Measurements from ENCODE around the gene SEMA7A.

Gene SEMA7A

DNA sequence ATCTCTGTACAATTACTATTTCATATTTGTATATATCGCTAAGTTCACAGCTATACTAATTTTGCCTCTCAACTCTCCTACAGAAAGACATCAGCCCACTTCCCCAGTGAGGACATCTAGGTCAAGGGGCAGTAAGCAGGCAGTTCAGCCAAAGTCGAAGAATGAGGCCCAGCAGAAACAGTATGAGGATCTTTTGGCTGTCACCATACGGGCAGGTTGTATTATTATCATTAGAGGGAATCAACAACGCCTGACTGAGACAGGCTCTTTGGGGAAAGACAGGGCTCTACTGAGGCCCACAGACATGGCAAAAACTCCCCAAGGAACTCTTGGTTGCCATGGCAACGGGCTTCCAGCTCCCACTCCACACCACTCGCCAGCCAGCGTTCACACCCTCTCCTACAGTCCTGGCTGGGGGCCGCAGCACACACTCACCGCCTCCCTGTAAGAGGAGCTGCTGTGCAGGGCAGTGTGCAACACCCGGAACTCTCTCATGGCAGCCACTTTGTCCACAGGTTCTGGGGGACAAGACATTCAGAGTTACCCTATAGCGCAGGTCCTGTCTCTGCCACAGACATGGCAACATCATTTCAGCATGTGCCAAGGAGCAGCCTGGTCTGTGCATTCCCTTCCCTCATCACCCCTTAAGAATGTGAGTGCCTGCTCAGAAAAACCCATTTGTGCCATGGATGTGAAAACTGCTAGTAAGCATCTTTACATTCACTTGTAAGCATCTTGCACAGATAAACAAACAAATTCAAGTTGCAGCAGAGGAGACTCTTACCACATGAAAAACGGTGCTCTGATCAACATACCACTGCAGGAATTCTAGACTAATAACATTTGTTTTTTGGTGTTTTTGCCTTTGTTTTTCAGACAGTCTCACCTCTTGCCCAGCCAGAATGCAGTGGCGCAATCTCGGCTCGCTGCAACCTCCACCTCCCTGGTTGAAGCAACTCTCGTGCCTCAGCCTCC lies 18.4 kb upstream of the SEMA7A start:
- no peak for DNase-seq (ENCODE audit: low read depth)

DNA sequence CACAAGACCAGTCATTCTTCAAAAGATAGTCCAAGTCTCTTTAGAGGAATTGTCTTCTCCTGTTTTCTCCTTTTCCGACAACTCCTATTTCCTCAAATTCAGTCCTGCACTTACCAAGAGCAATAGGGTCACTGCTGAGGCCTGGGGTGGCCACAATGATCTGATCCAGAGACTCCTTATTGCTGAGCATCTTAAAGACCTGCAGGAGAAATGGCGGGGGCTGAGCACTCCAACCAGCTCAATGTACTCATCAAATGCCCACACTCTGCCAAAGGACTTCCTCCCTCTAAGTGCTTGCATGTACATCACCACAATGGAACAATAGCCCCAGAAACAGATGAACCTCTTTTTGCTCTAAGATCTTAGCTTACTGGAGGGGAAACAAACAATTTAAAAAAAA lies 17.6 kb upstream of the SEMA7A start:
- DNase-seq (ENCODE audit: low read depth) = no peak

DNA sequence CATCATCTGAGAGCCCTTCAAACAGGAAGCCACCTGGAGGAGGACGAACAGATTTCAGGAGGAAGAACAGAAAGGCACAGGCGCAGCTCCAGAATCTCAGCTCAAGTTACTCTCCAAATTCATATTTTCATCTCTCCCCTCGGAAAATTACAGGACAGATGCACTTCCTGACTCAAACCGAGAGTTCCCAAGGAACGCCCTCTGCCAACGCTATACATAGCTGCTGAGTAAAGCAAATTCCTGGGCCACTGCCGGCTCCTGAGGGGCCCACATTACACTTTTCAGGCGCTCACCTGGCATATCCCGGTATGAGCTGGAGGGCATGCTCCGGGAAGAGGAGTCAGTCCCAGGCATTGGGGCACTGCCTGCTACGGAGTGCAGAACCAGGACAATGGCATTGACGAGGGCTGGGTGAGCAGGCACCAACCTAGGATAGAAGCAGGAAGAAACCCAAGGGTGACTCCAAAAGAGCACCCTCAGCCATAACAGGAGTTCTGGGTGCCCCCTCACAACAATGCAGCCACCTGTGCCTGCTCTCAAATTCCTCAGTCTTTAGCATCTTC lies 16.0 kb upstream of the SEMA7A start:
- DNase-seq (ENCODE audit: low read depth) = no peak

DNA sequence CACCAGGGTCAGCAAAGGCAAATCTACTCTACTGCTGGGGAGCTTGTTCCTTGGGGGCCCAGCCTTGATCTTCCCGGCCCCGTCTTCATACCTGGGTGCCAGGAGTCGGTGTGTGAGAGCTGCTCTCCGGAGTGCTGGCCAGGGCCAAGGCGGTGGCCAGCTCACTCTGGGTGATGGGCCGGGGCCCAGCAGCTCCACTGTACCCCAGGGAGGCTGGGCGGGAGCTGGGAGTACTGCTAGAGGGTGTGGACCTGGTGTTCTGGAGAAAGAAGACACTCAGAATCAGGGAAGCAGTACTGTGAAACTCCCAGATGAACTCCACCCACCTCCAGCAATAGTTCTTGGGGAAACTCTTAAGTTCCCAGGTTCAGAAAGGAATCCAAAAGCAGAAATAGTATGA lies 15.3 kb upstream of the SEMA7A start:
- no peak for DNase-seq (ENCODE audit: low read depth)

DNA sequence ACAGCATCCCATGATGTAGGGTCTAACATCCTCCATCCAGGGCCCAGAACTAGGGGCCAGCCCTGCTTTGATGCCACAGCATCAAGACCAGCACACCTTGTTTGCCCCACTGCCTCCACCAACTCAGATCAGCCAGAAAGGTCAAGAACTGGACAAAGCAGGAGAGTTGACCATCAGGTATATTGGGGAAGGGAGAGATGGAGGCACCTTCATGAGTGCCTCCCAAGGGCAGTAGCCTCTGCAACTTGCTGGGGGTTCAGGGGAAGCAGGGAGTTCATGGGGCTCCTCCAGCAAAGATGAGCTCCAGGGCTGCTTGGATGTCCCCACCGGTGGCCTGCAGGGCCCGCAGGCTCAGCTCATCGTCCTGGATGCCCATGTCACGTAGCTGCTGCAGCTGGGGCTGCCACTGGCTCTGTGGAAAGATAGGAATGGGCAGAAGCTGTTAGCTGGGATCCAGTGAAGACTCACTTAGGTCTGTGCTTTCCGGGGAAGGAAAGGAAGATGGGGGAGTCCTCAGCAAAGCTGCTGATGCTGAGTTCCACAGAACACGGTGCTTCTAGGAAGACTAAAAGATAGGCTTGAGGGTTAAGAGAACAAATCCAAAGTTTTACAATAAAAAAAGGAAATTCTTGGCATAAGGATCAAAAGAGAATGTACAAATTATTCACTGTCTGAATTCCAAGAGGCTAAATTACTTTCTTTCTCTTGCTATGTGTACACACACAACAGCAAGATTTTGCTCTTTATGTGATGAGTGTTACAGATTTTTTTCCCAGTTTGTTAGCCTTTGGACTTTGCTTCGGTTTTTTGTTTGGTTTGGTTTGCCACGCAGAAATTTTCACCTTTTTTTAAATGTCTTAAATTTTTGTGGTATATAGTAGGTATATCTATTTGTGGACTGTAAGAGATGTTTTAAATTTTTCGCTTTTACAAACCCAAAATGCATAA lies 12.3 kb upstream of the SEMA7A start:
- DNase-seq (ENCODE audit: low read depth) = no peak

DNA sequence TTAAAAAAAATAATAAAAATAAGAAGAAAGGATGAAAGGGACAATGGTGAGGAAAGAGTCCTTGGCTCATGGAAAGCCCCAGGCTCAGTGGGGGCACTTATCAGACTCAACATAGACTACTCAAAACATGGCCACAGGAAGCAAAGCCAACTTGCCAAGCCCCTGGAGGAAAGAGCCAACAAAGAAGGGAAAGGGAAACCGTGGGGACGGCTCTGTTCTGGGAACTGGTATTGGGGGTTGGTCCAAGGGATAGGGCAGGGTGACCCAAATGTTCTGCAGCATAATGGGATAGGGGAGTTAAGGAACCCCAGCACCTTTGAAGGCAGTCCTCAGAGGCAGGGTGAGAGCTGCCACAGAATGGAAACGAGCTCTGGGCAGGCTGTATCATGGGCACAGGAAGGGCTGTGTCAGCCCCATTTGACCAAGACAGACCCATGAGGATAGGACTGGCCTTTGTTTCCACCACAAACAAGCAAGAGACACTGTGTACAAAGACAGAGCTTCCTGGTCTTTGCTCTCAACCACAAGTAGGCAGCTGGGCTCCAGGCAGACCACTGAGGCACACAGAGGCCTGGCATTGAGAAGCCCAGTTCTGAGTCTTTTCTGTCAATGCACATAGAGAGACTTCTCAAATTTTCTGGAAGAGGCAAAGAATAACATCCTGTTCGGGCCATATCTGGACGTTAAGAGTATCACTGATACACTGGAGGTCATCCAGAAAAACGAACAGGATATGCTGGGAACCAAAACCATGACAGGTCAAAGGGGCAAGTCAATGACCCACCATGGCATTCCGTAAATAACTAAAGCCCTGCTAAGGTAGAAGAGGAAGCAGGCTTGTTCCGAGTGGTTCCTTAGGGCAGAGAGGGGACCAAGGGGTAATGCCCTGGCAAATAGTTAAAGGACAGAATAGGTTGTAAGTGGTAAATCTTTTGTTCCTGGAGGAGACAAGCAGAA lies 10.6 kb upstream of the SEMA7A start:
- no peak for DNase-seq (ENCODE audit: low read depth)

DNA sequence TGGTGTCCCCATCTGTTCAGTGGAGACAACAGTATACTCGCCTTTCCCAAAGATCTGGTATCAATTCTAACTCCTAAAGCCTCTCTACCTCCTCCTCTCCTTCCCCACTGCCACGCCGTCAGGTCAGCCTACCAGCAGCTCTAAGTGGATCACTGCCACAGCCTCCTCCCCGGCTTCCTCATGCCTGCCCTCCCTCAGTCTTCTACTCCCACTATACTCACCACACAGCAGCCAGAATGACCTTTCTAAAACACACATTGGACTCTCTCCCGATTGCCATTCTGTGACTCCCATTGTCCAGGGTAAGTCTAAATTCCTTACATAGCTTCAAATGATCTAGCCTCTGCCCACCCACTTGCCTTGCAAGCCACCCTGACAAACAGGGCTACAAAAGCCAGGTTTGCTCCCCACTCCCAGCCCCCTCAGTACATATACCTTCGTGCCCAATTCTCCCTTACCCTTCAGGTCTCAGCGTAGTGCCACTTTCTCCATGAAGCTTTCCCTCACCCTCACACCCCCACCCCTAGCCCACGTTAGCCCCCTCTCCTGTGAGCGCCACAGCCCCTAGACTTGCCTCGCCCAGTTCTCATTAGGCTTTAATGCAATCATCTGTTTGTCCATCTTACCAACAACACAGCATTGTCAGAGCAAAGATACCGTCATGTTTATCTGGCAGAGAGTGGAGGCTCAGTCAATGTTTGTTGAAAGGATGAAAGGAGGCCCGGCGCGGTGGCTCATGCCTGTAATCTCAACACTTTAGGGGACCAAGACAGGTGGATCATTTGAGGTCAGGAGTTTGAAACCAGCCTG lies 9.5 kb upstream of the SEMA7A start:
- no peak for DNase-seq (ENCODE audit: low read depth)

DNA sequence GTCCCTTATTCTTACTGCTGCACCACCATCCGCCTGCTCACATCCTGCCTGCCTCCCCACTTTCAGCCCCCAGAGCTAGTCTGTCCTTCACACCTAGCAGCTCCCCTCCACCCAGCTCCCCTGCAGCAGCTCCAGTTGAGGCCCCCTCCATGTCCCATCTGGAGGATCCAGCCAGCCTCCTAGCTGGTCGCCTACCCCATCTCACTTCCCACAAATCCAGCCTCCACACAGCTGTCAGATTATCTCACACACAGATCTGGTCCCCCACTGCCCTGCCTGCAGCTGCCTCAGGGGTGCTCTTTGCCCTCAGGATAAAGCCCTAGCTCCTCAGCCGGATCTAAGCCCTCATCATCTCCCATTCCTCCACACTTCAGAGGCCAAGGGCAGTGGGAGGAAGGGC lies 8.8 kb upstream of the SEMA7A start:
- DNase-seq (ENCODE audit: low read depth) = no peak

DNA sequence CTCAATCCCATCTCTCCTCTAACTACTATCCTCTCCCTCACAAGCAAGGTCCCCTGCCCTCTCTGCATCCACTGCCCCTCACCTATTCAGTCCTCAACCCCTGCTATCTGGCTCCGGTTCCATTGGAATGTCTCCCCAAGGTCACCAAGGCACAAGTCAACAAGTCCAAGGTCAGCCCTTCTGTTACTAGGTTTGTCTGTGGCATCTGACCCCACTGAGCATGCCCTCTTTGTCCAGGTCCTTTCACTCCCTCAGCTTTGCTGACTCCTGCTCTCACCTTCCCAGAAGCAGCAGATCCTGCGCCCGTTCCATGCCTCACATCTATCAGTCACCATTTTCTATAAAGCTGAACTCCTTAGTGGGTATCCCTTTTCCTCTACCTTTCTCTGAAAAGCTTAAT lies 8.3 kb upstream of the SEMA7A start:
- no peak for DNase-seq (ENCODE audit: low read depth)

DNA sequence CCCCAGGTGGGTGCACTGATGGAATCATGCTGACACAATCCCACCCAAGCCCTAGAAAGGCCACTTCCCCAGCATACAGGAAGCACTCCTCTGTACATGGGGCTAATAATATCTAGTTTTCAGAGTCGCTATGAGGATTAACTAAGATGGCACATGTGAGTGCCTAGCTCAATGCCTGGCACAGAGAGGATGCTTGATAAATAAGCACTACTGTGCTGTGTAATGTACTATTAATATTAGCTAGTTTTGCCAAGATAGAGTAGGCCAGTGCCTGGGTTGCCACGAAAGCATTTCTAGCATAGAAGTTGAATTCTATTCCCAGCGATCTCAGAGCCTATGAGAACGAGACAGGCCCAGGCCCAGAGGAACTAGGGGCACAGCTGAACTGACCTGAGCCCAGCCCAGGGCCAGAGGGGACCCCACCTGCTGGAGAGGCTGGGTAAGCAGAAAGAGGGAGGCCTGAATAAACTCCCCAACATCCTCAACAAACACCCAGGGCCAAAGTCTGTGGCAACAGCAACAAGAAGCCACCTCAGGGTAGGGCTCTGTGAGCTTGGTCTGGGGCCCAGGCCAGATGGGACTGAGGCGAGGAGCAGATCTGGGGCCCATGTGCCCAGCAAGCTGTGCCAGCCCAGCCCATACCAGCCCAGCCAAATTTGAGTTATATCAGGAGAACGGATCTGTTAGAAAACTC lies 7.6 kb upstream of the SEMA7A start:
- no peak for DNase-seq (ENCODE audit: low read depth)

DNA sequence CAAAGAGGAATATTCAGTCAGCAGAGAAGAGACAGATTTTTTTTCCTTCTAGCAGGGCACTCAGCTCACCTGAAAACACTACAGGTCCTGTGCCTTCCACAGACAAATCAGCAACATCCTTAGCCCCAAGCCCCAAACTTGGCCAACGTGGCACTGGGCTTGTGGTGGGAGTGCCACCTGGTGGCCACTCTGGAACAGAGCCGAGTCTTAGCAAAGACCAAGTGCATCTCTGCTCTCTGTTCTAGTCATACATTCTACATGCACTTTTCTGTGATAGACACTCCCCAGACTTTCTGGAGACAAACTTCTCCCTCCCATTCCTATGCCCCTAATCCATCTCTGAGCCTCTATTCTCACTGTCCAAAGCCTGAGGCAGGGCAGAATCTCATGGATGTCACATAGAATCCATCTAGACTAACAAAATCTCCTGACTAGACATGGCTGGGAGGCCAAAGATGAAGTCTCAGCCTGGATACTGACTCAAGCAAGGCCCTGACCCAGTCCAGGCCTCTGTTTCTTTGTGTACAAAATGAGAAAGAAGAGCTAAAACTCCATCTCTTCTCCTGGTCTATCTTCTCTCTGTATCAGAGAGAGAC lies 5.1 kb upstream of the SEMA7A start:
- peak; percentile 40 for DNase-seq (ENCODE audit: low read depth)

DNA sequence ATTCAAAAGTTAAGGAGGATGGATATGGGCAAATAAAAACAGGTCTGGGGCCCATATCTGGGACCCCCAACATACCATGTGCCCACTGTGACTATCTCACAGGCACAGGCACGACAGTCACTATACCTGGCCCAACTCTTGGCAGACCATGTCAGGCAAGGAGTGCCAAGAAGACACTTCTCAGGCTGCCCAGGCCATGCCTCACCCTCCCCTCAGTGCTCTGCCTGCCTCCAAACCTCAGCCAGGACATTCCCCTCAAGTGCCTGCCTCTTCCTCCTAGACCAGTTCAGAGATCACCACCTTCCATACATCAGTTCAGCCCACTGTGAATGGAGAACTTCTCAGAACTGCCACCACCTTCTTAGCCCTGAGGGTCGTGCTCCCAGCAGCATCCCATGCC lies 4.4 kb upstream of the SEMA7A start:
- no peak for DNase-seq (ENCODE audit: low read depth)

DNA sequence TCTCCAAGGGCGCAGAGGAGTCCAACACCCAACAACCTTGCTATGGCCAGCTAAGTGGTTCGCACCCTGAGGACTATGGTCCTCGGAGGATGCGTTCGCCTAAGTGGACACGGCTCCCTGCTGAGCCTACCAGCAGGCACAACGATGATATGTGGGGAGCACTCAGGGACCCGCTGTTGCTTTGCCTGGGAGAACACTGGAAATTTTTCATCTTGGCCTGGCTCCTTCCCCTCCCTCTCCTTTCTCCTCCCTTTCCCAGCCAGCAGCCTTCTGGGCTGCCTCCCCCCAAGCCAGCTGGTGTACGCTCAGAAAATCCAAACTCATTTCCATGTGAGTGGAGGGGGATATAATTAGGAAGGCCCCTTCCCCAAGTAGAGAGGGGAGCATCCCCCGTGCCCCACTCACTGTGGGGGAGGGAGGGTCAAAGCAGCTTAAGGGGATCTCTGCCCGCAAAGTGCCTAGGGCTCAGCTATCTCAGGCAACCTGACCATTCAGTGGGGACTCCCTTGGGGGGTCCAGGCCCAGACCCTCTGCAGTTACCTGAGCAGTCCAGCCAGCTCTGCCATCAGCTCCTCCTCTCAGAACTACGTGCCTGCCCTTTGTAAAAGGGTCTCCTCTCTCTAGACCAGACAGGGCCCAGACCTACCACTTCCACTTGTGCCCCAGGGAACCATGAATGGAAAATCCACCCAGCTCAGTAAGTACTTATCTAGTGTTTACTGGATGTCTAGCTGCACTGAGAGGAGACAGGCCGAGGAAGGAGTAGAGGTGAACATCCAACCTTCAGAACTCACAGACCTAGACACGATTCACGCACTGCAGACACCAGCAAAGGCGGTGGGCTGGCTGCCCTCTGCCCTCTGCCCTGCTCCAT lies 742 bp upstream of the SEMA7A start:
- DNase-seq (ENCODE audit: low read depth) = no peak

DNA sequence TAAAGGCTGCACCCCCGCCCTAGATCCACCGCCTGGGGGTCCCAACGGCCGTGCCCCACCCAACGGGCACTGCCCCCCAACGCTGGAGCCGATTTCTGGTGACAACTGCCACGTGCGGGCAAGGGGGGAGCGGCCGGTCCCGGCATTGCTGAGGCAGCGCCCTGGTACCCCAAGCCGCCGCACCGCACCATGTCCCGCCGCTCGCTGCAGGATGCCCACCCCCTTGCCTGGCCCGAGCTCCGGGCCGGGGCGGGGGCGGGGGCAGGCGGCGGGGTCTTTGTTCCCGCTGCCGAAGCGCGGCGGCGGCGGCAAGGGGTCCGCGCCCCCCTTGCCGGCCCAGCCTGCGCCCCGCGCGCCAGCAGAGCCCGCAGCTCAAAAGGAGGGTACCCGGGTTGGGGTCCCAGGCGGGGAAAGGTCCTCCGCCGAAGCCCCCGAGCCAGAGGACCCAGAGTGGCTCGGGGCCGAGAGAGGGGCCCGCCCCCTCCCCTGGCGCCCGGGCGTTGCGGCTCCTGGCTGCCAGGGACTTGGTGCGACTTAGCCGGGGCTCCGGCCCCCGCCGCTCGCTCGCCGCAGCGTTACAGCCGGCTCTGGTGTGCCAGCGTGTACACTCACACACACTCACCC lies 678 bp downstream of the SEMA7A start:
- no peak for DNase-seq (ENCODE audit: low read depth)

DNA sequence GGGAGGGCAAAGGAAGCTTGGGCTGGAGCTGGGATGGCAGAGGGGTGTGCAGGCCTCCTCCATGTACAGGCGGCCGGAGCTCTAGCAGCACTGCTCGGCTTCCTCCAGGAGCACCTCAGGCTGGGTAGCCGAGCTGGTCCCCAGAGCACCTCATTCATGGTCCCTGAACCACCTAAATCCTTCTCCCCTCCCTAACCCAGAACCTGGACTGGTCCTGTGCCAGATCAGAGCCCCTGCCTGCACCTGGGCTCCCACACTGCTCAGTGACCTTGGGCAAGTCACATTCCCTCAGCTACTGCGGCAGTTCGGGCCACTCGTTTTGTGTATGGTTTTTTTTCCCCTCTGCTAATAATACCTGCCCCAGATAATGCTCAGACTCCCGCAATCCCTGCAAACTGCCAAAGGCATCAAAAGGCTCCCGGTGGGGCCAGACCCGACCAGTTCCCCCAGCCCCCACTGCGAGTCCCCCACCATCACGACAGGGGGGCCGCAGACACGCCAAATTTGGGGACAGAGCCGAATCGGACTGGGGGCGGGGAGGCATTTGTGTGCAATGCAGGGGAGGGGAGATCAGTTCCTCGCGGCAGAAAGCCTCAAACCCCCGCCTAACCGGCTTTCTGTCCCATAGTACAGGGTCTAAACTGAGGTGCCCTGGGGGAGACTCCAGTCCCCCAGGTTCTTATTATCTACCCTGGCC lies 1.3 kb downstream of the SEMA7A start:
- no peak for DNase-seq (ENCODE audit: low read depth)

DNA sequence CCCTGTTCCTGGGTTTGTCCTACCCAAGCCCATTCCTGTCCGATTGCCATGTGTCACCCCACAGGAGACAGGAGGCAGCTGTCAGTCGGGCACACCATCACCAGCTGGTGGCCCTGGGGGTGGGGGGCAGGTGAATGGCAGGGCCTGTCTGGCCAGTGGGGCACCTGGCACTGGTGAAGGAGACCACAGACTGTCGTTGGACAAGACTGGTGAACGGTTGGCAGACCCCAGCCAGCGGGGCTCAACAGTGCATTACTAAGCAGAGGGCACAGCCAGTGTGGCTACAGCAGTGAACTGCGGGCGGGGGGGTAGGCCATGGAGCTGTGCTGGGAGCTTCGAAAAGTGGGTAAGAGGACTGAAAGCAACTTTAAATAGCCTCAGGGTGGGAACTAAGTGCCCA lies 2.1 kb downstream of the SEMA7A start:
- DNase-seq (ENCODE audit: low read depth) = no peak

DNA sequence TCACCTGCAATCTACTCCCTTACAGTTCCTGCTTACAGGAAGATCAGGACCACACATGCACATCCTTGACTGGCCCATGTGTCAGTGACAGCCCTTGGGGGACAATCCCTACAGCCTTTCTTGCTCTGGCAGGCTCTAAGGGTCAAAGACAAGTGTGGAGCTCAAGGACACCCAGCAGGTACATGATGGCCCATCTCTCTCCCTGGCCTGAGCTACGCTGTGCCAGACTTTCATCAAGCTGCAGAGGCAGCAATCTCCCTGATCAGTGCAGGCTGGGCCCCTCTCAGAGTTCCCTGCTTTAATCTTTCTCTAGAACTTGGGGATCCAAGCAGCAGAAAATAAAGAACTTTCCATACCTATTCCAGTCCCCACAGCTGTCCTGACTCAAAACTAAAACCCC lies 2.6 kb downstream of the SEMA7A start:
- no peak for DNase-seq (ENCODE audit: low read depth)
